ENCODE results near the gene SLC6A6. TPM values are rescaled to one million over a fixed set of nuclear protein-coding genes. Genes with fewer than 3 reads are reported as not detected.

Gene SLC6A6
- polyA plus RNA-seq, 6 donors from 2014 or later, result 4.7 to 9.1 (median 6.2) TPM

DNA sequence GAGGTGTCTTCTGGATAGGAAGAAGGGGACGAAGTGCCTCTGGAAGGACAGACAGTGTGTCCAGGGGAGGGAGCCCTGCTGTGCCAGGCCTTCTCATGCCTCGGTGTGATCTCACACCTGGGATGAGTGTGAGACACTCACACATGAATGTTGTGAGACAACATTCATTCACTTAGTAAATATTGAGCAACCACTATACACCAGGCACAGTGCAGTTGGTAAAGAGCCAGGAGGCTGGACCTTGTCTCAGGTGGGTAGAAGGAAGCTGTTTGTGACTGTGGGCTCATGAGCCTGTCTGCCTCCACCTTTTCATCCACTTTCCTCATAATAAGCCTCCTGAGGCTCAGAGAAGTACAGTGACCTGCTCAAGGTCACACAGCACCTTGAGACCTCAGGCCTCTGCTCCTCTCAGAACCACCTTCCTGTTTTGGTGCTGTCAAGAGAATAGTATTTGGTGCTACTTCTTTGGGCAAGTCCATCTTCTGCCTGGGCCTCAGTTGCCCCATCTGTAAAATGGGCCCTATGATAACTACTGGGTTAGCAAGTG, 20.9 kb downstream of the SLC6A6 start:
- Mint-ChIP-seq H3K27me3 (no peaks in the 10 kb centered on the region), H3K4me3 (peak overlapping the region in 4 of 8 donors; percentile 20 to 89 (median 54)), H3K27ac (peak overlapping the region; percentile 38 to 99 (median 74)), H3K9me3 (no peaks in the 10 kb centered on the region), H3K4me1 (peaks cover 53 to 62% (median 60%) of the 10 kb centered on the region in 3 donors), H3K36me3 (no peaks in the 10 kb centered on the region)
- ATAC-seq (ENCODE audit: low read depth in 2 of 2) (no peak), DNase-seq (no peak)

DNA sequence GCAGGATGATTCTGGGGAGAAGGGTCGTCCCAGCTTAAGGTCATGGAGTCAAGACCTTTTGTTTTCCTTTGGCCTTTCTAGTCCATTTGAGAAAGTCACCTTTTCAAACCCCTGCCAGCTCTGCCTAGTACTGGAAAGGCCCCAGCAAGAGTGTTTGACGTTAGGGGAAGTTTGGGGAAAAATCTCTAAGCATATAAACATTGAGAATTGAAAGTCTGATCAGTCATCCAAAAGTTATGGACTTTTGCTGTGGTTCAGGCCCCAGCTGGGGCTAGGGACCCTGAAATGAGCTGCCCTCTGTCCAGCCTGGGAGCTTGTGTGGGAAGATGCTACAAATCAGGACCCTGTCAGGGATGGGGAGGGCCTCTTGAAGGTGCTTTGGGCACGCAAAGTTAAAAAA, 21.6 kb downstream of the SLC6A6 start:
- ATAC-seq (ENCODE audit: low read depth in 2 of 2), result peak; percentile 29 to 40
- Mint-ChIP-seq H3K4me1 (peaks cover 56 to 64% (median 63%) of the 10 kb centered on the region in 3 donors), H3K9me3 (no peaks in the 10 kb centered on the region), H3K27me3 (no peaks in the 10 kb centered on the region), H3K27ac (peak overlapping the region; percentile 63 to 99 (median 90)), H3K4me3 (peak overlapping the region in 7 of 8 donors; percentile 20 to 89 (median 67)), H3K36me3 (no peaks in the 10 kb centered on the region)
- DNase-seq, result no peak

DNA sequence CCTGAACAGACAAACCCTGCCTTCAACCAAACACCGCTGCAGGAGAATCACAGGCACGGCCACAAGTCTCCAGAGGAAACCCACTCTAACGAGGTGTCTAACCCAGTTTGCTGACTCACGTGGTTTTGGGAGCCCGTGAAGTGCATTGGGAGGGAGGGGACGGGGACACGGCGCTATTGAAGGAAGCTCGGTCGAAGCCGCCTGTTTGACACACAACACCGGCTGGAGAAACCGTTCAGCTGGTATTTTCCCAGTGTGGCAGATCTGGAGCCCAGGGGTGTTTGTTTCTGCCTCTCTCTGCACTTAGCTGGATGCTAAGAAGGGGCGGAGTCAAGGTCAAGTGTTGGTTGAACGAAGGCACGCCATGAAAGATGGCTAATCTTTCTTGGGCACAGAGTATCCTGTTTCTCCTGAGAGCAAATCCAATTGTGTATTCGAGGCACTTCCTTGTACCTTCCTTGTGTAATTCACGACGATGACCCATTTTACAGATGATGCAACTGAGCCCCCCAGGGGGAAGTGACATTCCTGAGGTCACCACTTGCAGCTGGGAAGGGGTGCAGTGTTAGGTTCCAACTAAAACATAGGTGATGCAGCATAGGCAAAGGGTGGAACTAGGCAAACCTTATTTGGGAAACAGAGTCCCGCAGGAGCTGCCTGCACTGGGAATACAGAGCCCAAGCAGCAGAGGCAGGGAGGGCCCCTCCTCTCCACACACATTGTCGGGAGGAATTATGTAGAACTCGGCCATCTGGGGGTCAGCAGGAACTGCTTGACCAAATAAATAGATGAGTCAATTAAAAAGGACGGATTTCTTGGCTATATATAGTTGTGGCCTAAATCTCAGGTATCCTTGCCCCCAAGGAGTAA, 22.5 kb downstream of the SLC6A6 start:
- no peaks in the 10 kb centered on the region for H3K9me3 Mint-ChIP-seq
- no peak for DNase-seq
- no peaks in the 10 kb centered on the region for H3K36me3 Mint-ChIP-seq
- no peak for ATAC-seq (ENCODE audit: low read depth in 2 of 2)
- H3K27me3 Mint-ChIP-seq, result no peaks in the 10 kb centered on the region
- peaks cover 66 to 74% (median 73%) of the 10 kb centered on the region in 3 donors for H3K4me1 Mint-ChIP-seq
- H3K27ac Mint-ChIP-seq, result peak overlapping the region; percentile 81 to 99 (median 90)
- H3K4me3 Mint-ChIP-seq, result peak overlapping the region in 7 of 8 donors; percentile 20 to 84 (median 67)

DNA sequence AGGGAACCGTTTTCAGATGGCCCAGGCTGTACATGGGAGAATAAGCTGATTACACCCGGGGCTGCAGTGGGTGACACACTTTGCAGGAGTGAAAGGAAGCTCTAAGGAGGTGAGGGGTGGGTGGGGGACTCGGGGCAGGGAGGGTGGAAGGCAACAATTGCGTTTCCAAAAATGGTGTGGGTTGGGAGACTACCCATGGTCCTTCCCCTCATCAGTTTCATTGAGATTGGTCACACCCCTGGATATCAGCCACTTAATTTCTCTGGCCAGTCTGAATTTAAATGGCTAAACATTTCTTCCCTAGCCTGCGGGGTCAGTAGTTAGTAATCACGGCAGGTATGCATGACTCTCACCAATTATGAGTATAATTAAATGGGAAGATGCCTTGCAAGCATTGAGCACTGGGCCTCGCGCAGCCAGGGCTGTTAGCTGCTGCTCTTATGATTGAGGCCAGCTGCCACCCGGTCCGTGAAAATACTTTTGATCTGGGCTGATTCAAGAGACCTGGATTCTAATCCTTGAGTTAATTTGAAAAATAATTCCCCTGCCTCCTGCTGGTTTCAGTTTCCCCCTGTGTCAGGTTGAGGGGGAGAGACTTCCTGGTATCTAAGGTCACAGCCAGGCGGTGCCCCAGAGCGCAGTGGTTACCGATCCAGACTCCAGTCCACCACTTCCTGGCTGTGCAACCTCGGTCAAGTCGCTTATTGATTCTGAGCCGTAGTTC, 23.3 kb downstream of the SLC6A6 start:
- Mint-ChIP-seq H3K27ac (peak overlapping the region; percentile 59 to 99 (median 92)), H3K36me3 (no peaks in the 10 kb centered on the region), H3K4me3 (peak overlapping the region; percentile 34 to 84 (median 76)), H3K4me1 (peaks cover 70 to 81% (median 78%) of the 10 kb centered on the region in 3 donors), H3K9me3 (no peaks in the 10 kb centered on the region), H3K27me3 (no peaks in the 10 kb centered on the region)
- ATAC-seq (ENCODE audit: low read depth in 2 of 2) (peak; percentile 73 to 74), DNase-seq (peak; percentile 56)

DNA sequence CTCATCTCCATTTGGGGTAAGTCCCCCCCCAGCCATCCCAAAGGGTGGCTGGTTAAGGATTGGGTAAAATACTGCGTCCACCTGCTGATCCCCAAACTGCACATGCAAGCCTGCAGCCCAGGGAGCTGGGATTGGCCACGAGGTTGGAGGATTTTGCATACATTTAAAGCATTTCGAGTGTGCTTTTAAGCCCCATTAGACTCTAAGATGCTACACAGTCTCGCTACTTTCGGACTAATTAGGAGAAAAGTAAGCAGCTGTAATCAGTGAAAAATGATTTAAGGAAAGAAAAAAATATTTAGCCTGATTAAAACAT, 23.9 kb downstream of the SLC6A6 start:
- Mint-ChIP-seq H3K4me1 (peaks cover 75 to 86% (median 83%) of the 10 kb centered on the region in 3 donors), H3K27ac (peak overlapping the region; percentile 73 to 99 (median 92)), H3K27me3 (no peaks in the 10 kb centered on the region), H3K9me3 (no peaks in the 10 kb centered on the region), H3K4me3 (peak overlapping the region in 6 of 8 donors; percentile 34 to 84 (median 74)), H3K36me3 (no peaks in the 10 kb centered on the region)
- DNase-seq (no peak), ATAC-seq (ENCODE audit: low read depth in 2 of 2) (peak in 1 of 2 donors; percentile 7)

DNA sequence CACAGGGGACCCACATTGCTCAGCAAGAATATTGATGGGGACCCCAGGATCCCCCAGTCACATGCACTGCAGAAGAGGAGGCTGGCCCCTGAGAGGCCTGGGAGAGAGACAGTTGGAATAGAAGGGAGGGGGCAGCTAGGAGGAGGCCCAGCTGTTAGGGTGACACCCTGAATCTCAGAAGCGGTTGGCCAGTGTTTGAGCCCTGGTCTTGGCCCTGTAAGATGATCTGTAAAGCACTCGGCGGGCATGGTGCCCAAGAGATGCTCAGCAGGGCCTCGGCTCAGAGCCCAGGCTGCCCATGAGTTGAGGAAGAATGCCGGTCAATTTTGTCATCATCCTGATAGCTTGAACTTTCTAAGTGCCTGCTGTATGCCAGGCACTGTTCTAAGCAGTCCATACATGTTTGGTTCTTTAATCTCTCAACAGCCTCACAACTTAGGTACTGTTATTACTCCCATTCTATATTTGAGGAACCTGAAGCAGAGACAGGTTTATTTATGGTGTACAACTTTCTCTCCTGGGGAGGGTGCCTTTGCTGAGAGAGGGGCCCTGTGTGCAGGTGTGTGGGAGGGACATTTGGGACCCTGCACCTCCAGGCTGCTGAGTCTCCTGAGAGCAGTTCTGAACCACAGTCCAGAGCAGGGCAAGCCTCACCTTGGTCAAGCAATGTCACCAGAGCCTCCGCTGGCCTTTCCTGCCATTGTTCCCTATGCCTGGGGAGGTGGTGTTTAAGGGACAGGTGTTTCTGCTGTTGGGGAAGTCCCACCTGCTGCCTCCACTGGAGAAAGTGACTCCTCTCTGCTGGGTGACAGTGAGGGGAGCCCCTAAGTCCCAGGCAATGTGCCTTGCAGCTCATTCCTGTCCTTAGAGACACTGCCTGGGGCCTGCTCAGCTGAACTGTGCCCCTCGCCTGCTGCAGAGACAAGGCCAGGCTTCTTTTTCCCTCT, 26.0 kb downstream of the SLC6A6 start:
- H3K9me3 Mint-ChIP-seq, result no peaks in the 10 kb centered on the region
- no peak for DNase-seq
- peak overlapping the region in 5 of 8 donors; percentile 6 to 78 (median 50) for H3K4me3 Mint-ChIP-seq

DNA sequence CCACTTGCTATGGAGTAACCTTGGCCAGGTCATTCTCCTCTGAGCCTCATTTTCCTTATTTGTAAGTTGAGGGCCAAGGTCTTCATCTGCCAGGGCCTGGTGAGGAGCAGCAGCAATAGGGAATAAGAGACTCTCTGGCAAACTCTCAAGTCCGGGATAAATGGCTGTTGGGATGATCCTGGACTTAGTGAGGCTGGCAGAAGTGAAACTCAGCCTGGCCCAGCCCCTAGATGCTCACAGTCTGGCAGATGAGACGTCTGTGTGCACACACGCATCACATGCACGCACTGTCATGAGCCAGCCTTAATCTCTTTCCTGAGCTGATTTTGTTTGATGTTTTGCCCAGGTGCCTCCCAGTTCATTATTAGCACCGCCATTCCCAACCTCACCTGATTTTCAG, 26.8 kb downstream of the SLC6A6 start:
- Mint-ChIP-seq H3K9me3 (no peaks in the 10 kb centered on the region), H3K27me3 (no peaks in the 10 kb centered on the region), H3K27ac (peak overlapping the region; percentile 81 to 99 (median 98)), H3K4me3 (peak overlapping the region in 6 of 8 donors; percentile 6 to 70 (median 52)), H3K4me1 (peaks cover 84 to 99% (median 94%) of the 10 kb centered on the region in 3 donors), H3K36me3 (no peaks in the 10 kb centered on the region)
- ATAC-seq (ENCODE audit: low read depth in 2 of 2) (no peak), DNase-seq (no peak)

More for the DNA sequence above, 26.0 kb downstream of the SLC6A6 start:
- H3K27ac Mint-ChIP-seq, result peak overlapping the region; percentile 84 to 99 (median 98)
- no peaks in the 10 kb centered on the region for H3K27me3 Mint-ChIP-seq
- no peak for ATAC-seq (ENCODE audit: low read depth in 2 of 2)
- peaks cover 82 to 99% (median 94%) of the 10 kb centered on the region in 3 donors for H3K4me1 Mint-ChIP-seq
- no peaks in the 10 kb centered on the region for H3K36me3 Mint-ChIP-seq

DNA sequence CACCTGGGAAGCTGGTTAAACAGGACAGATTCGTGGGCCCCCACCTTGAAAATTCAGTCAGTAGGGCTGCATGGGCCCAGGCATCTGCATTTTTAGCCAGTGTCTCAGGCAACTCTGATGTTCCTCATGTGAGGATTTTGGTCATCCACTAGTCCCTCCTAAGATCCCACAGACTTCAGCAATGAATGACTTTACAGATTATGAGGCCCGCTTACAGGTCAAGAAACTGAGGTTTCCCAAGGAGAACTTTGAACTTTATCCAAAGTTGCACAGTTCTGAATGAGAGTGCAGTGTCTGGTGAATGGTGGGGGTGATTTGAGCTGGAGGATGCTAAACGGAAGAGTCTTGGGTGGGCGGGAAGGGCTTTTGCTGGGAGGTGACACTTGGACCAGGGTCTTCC, 27.2 kb downstream of the SLC6A6 start:
- H3K27ac Mint-ChIP-seq, result peak overlapping the region; percentile 81 to 99 (median 98)
- peak overlapping the region in 6 of 8 donors; percentile 5 to 65 (median 46) for H3K4me3 Mint-ChIP-seq
- H3K9me3 Mint-ChIP-seq, result no peaks in the 10 kb centered on the region
- peaks cover 84 to 99% (median 95%) of the 10 kb centered on the region in 3 donors for H3K4me1 Mint-ChIP-seq
- DNase-seq (no peak), ATAC-seq (ENCODE audit: low read depth in 2 of 2) (no peak)
- no peaks in the 10 kb centered on the region for H3K27me3 Mint-ChIP-seq
- H3K36me3 Mint-ChIP-seq, result no peaks in the 10 kb centered on the region

DNA sequence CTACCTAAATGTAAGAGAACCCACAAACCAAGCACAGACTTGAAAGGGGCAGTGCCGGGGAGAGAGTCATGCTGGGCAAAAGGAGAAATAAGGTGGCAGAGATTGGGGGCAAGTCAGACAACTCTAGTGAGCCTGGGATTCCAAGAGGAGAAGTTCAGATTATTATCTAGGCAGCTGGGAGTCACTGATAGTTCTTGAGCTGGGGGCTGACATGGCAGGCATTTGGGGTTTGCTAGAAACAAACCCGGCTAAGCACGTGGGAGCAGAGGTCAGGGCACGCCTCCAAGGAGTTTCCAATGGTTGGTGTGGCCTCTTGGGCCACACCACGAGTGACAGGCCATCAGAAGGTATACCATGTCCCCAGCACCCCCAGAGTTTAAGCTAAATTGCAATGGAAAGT, 27.6 kb downstream of the SLC6A6 start:
- H3K4me1 Mint-ChIP-seq, result peaks cover 83 to 99% (median 95%) of the 10 kb centered on the region in 3 donors
- no peaks in the 10 kb centered on the region for H3K36me3 Mint-ChIP-seq
- no peak for ATAC-seq (ENCODE audit: low read depth in 2 of 2)
- H3K27me3 Mint-ChIP-seq, result no peaks in the 10 kb centered on the region
- peak overlapping the region in 3 of 8 donors; percentile 6 to 57 (median 18) for H3K4me3 Mint-ChIP-seq
- H3K27ac Mint-ChIP-seq, result peak overlapping the region; percentile 81 to 99 (median 98)
- DNase-seq, result no peak
- no peaks in the 10 kb centered on the region for H3K9me3 Mint-ChIP-seq

DNA sequence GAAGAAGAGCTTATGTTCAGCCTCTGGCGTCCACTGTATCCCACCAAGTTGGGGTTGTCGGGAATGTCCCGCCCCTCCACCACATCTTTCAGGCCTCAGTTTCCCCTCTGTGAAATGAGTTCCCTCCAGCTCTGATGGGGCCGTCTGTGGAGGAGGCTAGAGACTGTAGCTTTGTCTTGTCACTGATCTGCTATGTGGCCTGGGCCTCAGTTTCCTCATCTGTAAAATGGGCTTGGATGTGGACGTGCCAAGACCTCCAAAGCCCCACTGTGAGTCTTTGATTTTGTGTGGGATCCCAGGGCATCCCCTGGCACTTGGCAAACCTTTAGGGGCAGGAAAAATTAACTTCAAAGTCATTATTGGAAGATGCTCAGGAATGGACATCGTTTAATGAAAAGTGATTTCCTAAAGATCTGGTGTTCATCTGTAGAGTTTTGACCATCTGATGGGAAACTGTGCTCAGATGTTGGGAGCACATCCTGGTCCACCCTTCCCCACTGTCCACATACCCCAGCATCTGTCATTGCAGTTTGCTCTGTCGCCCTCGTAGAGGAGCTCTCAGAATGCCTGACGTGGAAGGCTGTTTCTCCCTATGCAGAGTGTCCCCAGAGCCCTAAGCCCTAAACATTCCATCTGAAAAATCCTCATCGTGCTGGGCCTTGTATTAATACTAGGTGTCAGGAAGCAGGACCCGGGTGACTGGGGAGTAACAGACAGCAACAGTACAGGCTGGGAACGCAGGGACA, 28.5 kb downstream of the SLC6A6 start:
- DNase-seq (no peak), ATAC-seq (ENCODE audit: low read depth in 2 of 2) (no peak)
- no peaks in the 10 kb centered on the region for H3K27me3 Mint-ChIP-seq
- H3K4me1 Mint-ChIP-seq, result peaks cover 75 to 100% (median 89%) of the 10 kb centered on the region in 3 donors
- H3K27ac Mint-ChIP-seq, result peak overlapping the region; percentile 94 to 99 (median 98)
- peak overlapping the region; percentile 46 to 87 (median 83) for H3K4me3 Mint-ChIP-seq
- H3K9me3 Mint-ChIP-seq, result no peaks in the 10 kb centered on the region
- no peaks in the 10 kb centered on the region for H3K36me3 Mint-ChIP-seq

DNA sequence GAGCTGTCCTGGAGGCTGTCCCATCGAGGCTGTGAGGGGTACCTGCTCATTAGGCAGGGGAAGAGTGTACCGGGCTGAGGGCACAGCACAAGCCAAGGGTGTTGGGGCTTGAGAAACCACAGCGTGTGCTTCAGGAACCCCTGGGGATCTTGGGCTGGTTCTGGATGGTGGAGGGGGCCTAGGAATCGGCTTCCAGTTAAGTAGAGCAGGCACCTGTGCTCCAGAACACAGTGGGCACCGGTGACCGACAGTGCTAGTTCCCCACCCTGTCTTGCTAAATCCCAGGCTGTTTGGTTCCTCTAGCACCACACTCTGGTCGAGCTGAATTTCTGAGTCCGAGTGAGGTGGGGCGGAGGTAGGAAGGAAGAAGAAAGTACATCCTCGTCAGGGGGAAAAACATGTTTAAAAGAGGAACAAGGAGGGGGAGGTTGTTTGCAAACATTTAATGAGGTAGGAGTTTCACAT, 29.1 kb downstream of the SLC6A6 start:
- Mint-ChIP-seq H3K36me3 (no peaks in the 10 kb centered on the region), H3K27ac (peak overlapping the region; percentile 94 to 99 (median 98)), H3K4me1 (peaks cover 69 to 97% (median 84%) of the 10 kb centered on the region in 3 donors), H3K4me3 (peak overlapping the region; percentile 46 to 87 (median 83)), H3K9me3 (no peaks in the 10 kb centered on the region), H3K27me3 (no peaks in the 10 kb centered on the region)
- peak in 1 of 2 donors; percentile 57 for ATAC-seq (ENCODE audit: low read depth in 2 of 2)
- no peak for DNase-seq

All from naive B cell (primary cell).